ENCODE results near the gene MARK1. TPM values are rescaled to one million over a fixed set of nuclear protein-coding genes. Genes with fewer than 3 reads are reported as not detected.

MARK1 gene
- total RNA-seq, 4 donors from 2014 or later: 1.3 to 2.7 (median 1.9) TPM

DNA sequence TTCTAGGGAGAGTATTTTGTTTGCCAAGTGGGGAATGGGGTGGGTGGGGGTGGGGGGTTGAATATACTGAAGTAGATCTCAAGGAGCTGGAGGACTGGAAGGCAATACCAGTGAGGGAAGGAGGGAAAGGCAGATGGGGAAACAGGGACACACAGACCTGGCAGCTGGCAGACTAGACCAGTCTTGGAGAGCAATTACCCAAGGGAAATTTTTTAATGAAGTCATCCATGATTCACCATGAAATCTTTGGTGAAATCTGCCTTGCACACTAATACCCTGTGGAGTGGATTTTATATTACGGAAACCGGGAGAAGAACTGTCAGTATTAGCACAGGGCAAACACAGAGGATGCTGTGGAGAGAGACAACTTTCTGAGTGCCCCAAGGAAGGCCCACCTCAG is 29.7 kb upstream of the MARK1 start:
- Histone ChIP-seq H3K27ac (no peak overlapping the region), H3K36me3 (no peaks in the 10 kb centered on the region), H3K9me3 (no peaks in the 10 kb centered on the region), H3K4me3 (no peak overlapping the region), H3K4me1 (no peaks in the 10 kb centered on the region), H3K27me3 (no peaks in the 10 kb centered on the region)
- in situ Hi-C loops (cut with MboI; ENCODE audit: low sequenced_read_pairs in 4 of 4) (no loop called here), intact Hi-C loops (cut with DNase I; ENCODE audit: low total_unique reads) (no loop called here)
- no peak for DNase-seq
- no peak for ATAC-seq
- TF ChIP-seq POLR2A (IDR thresholded peaks at IDR 0.05): no peak
- TF ChIP-seq, protein P1, sequence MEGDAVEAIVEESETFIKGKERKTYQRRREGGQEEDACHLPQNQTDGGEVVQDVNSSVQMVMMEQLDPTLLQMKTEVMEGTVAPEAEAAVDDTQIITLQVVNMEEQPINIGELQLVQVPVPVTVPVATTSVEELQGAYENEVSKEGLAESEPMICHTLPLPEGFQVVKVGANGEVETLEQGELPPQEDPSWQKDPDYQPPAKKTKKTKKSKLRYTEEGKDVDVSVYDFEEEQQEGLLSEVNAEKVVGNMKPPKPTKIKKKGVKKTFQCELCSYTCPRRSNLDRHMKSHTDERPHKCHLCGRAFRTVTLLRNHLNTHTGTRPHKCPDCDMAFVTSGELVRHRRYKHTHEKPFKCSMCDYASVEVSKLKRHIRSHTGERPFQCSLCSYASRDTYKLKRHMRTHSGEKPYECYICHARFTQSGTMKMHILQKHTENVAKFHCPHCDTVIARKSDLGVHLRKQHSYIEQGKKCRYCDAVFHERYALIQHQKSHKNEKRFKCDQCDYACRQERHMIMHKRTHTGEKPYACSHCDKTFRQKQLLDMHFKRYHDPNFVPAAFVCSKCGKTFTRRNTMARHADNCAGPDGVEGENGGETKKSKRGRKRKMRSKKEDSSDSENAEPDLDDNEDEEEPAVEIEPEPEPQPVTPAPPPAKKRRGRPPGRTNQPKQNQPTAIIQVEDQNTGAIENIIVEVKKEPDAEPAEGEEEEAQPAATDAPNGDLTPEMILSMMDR (IDR thresholded peaks at IDR 0.05 in 4 of 5, conservative IDR thresholded peaks at IDR 0.05 in 1 of 5): no peak

DNA sequence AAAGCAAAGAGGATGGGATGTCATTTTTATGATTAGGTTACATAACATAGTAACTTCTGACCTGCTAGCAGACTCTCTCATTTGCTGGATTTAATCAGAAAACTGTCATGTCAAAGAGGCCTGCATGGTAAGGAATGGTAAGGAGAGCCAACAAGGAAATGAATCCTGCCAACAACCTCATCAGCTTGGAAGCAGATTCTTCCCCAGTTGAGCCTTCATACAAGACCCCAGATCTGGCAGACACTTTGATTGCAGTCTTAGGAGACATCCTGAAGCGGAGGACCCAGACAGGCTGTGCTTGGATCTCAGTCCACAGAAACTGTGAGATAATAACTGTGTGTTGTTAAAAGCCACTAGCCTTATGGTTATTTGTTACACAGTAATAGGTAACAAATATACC is 27.6 kb upstream of the MARK1 start:
- no peak overlapping the region for H3K4me3 ChIP-seq
- DNase-seq (no peak), ATAC-seq (no peak)
- no peaks in the 10 kb centered on the region for H3K9me3 ChIP-seq
- H3K4me1 ChIP-seq: no peaks in the 10 kb centered on the region
- in situ Hi-C loops (cut with MboI; ENCODE audit: low sequenced_read_pairs in 4 of 4) (no loop called here), intact Hi-C loops (cut with DNase I; ENCODE audit: low total_unique reads) (no loop called here)
- H3K27ac ChIP-seq: no peak overlapping the region
- no peaks in the 10 kb centered on the region for H3K36me3 ChIP-seq
- H3K27me3 ChIP-seq: no peaks in the 10 kb centered on the region
- TF ChIP-seq, protein P1 (IDR thresholded peaks at IDR 0.05 in 4 of 5, conservative IDR thresholded peaks at IDR 0.05 in 1 of 5): no peak
- TF ChIP-seq POLR2A (IDR thresholded peaks at IDR 0.05): no peak

DNA sequence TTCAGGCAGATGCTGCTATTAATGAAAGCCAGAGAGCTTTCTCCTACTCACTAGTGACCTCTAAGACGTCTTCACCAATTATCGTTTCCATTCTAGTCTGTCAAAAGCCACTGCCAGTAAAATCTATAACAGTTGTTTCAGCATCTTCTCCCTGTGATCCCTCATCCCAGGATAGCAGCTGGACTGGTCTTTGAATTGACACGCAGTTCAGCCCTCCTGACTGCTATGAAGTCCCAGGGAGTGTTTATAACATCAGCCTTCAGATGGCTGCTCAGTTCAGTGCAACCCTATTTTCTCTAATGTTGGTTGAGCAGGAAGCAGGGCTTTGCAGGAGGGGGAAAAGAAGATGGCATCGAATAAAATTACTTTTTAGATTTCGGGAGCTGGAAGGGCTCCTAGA is 23.6 kb upstream of the MARK1 start:
- Histone ChIP-seq H3K9me3 (no peaks in the 10 kb centered on the region), H3K4me3 (no peak overlapping the region), H3K27me3 (no peaks in the 10 kb centered on the region), H3K4me1 (no peaks in the 10 kb centered on the region), H3K27ac (no peak overlapping the region), H3K36me3 (no peaks in the 10 kb centered on the region)
- in situ Hi-C loops (cut with MboI; ENCODE audit: low sequenced_read_pairs in 4 of 4): no loop called here
- intact Hi-C loops (cut with DNase I; ENCODE audit: low total_unique reads): no loop called here
- DNase-seq (no peak), ATAC-seq (no peak)
- no peak for TF ChIP-seq POLR2A (IDR thresholded peaks at IDR 0.05)
- TF ChIP-seq, protein P1 (IDR thresholded peaks at IDR 0.05 in 4 of 5, conservative IDR thresholded peaks at IDR 0.05 in 1 of 5): no peak

DNA sequence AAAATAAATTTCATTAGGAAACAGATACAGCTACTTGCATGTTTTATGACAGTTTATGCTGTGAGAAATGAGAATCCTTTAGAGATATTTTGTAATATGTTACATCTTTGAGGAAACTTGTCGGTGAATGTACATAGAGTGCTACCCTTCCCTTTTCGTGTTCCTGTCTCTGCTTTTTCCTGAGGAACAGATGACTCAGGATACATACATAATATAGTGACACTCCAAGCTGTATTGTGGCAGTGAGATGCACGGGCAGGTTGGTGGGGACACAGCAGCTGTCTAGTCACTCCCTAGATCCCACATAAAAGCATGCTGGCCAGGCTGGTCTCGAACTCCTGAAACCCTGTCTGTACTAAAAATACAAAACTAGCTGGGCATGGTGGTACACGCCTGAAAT is 20.9 kb upstream of the MARK1 start:
- no peak overlapping the region for H3K27ac ChIP-seq
- DNase-seq: no peak
- no peak for ATAC-seq
- no peak overlapping the region for H3K4me3 ChIP-seq
- no peaks in the 10 kb centered on the region for H3K27me3 ChIP-seq
- H3K36me3 ChIP-seq: no peaks in the 10 kb centered on the region
- in situ Hi-C loops (cut with MboI; ENCODE audit: low sequenced_read_pairs in 4 of 4) (no loop called here), intact Hi-C loops (cut with DNase I; ENCODE audit: low total_unique reads) (no loop called here)
- H3K9me3 ChIP-seq: no peaks in the 10 kb centered on the region
- TF ChIP-seq, protein P1 (IDR thresholded peaks at IDR 0.05 in 4 of 5, conservative IDR thresholded peaks at IDR 0.05 in 1 of 5): no peak
- TF ChIP-seq POLR2A (IDR thresholded peaks at IDR 0.05): no peak
- H3K4me1 ChIP-seq: no peaks in the 10 kb centered on the region

DNA sequence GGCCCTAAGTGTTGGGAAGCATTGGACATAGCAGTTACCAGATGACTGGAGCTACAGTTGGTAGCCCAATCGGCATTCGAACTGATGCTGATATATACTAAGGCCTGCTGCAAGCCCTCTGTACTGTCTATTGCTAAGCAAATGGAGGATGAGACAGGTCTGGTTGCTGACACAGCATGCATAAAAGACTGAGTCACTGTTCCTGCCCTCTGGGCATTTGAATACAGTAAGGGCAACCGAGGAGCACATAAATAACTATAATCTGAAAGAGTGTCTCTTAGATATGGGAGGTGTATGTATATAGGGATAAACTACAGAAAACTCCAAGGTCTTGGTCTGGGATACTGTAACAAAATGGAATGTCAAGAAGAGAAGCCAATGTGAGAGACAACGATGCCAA is 16.8 kb upstream of the MARK1 start:
- TF ChIP-seq, protein P1 (IDR thresholded peaks at IDR 0.05 in 4 of 5, conservative IDR thresholded peaks at IDR 0.05 in 1 of 5): no peak
- no peak for TF ChIP-seq POLR2A (IDR thresholded peaks at IDR 0.05)
- DNase-seq (no peak), ATAC-seq (no peak)
- Histone ChIP-seq H3K36me3 (no peaks in the 10 kb centered on the region), H3K4me3 (no peak overlapping the region), H3K4me1 (no peaks in the 10 kb centered on the region), H3K27ac (no peak overlapping the region), H3K9me3 (no peaks in the 10 kb centered on the region), H3K27me3 (no peaks in the 10 kb centered on the region)
- in situ Hi-C loops (cut with MboI; ENCODE audit: low sequenced_read_pairs in 4 of 4) (no loop called here), intact Hi-C loops (cut with DNase I; ENCODE audit: low total_unique reads) (no loop called here)
